ENCODE measurements around the gene SHROOM4.

The SHROOM4 gene, protein sequence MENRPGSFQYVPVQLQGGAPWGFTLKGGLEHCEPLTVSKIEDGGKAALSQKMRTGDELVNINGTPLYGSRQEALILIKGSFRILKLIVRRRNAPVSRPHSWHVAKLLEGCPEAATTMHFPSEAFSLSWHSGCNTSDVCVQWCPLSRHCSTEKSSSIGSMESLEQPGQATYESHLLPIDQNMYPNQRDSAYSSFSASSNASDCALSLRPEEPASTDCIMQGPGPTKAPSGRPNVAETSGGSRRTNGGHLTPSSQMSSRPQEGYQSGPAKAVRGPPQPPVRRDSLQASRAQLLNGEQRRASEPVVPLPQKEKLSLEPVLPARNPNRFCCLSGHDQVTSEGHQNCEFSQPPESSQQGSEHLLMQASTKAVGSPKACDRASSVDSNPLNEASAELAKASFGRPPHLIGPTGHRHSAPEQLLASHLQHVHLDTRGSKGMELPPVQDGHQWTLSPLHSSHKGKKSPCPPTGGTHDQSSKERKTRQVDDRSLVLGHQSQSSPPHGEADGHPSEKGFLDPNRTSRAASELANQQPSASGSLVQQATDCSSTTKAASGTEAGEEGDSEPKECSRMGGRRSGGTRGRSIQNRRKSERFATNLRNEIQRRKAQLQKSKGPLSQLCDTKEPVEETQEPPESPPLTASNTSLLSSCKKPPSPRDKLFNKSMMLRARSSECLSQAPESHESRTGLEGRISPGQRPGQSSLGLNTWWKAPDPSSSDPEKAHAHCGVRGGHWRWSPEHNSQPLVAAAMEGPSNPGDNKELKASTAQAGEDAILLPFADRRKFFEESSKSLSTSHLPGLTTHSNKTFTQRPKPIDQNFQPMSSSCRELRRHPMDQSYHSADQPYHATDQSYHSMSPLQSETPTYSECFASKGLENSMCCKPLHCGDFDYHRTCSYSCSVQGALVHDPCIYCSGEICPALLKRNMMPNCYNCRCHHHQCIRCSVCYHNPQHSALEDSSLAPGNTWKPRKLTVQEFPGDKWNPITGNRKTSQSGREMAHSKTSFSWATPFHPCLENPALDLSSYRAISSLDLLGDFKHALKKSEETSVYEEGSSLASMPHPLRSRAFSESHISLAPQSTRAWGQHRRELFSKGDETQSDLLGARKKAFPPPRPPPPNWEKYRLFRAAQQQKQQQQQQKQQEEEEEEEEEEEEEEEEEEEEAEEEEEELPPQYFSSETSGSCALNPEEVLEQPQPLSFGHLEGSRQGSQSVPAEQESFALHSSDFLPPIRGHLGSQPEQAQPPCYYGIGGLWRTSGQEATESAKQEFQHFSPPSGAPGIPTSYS (N-terminal part only)

DNA sequence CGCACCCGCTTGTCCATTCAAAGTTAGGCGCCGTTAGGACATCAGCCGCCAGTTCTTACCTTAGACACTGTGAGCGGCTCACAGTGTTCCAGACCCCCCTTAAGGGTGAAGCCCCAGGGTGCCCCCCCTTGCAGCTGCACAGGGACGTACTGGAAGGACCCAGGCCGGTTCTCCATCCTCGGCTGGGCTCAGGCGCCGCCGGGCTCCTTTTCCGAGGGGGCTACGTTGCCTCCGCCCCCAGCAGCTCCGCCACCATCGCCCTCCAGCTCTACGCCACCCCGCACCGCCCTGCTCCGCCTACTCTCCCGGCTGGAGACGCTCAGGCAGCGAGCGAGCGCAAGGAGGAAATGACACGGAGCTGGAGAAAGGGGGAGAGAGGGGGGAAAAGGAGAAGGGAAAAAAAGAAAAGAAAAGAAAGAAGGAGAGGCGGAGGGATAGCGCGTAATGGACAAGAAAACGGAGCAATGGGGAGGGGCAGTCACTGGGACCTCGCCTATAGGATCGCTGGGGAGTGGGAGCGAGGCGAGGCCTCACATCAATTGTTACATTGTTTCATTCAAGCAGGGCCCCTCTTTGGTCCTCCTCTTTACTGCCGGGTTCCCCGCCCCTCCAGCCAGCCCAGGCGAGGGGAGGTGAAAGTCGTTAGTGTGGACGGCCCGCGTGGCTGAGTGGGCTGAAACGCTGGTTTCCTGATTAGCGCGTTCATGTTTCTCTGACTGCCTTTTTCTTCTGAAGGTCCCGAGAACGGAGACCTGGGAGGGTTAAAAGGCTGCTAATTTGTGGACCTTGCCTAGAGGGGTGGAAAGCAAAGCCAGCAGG lies at the start of gene SHROOM4:
Gene SHROOM4 (minus strand): TSS at position 352 of the 819 bp plus-strand sequence. CDS start 176 bp downstream, at position 176.
- DNase-seq: no peak

DNA sequence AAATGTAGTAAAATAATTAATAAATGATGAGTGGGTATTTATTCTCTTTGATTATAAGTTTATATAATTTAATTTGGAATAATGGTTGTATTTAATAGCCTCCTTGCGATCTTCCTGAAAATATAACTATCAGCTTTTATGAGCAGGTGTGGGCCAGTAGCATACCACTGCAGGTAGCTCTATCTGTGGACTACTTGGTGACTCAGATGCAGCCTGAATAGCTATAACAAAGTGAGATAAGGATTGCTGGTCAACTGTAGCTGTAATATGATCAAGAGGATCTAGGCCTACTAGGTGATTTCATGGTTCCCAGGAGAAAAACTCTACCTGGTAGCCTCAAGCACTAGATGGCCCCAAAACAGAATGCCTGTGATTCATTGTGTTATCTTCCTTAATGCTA lies 49.5 kb upstream of the SHROOM4 start:
- no peak for DNase-seq

DNA sequence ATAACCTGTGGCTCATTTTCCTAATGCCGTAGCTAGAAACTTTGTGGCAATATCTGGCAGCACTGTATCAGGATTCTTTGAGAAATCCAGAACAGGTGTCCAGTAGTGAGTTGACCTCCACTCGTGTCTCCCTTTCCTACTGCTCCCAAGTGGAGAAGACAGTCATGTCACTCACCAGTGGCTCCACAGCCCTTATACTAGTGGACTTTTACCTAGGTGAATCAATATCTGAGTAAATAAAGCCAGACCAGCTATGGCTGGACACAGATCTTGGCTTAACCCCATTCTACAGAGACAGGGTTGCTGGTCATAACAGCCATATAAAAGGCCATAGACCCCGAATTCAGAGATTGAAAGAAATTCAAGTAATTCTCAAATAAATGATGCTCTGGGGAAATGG lies 46.5 kb upstream of the SHROOM4 start:
- DNase-seq: no peak

DNA sequence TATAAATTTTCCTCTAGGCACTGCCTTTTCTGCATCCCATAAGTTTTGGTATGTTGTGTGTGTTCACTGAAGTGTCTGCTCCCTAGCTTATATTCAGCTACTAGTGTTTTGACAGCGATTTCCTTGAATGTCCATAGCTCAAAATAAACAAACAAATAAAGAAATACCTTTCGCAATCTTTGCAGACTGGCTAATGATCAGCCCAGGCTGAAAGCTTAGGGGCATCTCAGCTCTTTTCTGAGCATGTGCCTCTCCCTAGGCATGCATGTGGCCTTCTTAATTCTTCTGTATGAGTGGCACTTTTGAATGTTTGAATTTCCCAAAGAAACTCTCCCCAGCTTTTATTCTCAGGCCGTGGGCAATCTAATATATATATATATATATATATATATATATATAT lies 44.6 kb upstream of the SHROOM4 start:
- DNase-seq: no peak

DNA sequence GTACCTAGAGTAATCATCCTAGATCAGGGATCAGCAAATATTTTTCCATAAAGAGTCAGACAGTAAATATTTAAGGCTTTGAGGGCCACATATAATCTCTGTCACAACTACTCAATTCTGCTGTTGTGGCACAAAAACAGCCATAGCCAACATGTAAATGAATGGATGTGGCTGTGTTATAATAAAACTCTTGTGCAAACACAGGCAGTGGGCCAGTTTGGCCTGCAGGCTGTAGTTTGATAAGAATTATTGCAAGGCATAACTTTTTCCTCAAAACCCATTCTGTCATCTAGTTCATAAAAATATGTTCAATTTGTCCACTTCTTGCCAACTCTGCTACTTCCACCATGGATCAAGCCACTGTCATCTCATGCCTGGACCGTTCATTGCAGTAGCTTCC lies 39.4 kb upstream of the SHROOM4 start:
- no peak for DNase-seq

DNA sequence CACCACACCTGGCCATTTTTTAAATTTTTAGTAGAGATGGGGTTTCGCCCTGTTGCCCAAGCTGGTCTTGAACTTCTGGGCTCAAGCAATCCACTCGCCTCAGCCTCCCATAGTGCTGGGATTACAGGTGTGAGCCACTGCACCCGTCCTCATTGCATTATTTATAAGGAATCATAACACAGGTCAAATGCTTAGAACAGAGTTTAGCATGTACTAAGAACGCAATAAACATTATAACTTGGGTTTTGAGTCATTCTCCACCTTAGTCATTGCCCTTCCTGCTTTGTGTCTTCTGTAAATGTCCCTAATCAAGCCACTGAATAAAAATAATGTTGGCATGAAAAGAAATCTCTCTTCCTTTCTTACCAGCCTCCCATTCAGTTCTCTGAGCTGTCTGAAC lies 38.5 kb upstream of the SHROOM4 start:
- DNase-seq: no peak

DNA sequence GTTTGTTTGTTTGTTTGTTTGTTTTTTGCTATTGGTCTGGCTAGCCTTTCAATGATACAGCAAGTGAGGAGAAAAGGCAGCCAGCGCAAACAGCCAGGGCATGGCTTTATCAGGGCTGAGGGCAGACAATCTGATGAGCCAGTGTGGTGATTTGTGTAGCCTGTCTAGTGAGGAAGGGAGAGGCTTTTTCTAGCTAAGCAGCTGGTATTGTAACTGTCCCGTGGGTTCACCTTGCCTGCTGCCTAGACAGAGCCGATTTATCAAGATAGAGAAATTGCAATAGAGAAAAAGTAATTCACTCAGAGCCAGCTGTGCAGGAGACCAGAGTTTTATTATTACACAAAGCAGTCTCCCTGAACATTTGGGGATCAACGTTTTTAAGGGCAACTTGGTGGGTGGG lies 28.2 kb upstream of the SHROOM4 start:
- DNase-seq: no peak

DNA sequence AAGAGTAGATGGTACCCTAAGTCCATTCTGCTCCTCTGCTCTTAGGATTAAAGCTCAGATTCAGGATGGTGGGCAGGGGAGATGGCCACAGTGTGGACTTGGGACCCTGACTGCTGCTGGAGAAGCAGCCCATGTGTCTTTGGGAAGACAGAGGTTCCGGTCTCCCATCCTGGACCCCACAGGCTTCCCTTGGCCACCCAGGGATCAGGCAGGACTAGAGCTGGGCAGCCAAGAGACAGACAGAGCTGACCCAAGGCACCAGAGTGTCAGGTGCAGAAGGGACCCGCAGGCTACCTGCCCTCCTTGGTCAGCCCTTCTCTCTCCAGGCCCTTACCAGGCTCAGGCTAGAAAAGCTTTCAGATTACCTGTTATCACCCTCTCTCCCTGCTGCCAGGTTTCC lies 25.7 kb upstream of the SHROOM4 start:
- no peak for DNase-seq

DNA sequence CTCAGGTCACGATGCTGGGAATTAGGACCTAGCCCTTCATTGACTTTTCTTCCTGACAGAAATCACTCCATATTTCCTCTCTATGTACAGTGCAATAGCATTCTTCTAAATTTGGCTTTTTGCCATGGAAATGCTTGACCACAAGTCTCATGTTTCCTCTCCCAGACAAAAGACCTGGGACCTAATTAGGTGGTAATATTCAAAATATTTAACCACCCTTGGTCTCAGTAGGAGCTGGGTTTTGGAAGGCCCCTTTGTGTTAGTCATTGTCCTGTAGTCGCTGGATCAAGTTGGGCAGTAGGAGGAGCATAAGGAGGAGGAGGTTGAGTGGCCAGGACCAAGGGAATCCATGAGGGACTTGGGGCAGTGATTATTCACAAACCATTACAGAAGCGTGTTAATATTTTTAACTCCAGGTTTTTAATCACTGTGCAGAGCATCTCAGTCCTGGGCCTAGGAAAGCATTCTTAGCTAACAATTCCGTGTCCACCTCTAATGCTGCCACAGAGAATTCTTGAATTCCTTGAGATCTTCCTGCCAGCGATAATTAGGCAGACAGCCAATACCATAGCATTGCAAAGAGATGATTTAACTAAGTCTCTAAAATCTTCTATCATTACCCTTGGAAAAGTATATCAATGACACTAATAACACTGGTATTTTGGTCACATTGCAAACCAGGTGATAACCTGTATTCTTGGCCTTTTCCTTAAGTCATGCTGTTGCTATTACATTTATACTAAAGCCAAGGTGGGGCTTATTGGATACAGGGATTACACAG lies 25.0 kb upstream of the SHROOM4 start:
- no peak for DNase-seq

DNA sequence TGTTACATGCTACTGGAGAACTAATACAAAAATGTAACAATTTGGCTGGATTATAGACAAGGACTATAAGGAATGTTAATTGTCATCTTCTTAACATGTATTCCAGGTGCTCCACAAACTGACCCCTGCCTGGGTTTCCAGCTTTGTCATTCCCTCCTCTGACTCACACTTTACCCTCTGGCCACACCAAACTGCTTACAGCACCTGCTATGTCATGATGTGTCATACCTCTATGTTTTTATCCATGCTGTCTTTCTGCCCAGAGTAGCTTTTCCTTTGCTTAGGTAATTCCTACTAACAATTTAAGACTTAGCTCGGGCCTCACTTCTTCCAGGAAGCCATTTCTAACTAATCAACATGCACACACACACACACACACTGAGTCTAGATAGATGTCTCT lies 14.0 kb upstream of the SHROOM4 start:
- DNase-seq: no peak

DNA sequence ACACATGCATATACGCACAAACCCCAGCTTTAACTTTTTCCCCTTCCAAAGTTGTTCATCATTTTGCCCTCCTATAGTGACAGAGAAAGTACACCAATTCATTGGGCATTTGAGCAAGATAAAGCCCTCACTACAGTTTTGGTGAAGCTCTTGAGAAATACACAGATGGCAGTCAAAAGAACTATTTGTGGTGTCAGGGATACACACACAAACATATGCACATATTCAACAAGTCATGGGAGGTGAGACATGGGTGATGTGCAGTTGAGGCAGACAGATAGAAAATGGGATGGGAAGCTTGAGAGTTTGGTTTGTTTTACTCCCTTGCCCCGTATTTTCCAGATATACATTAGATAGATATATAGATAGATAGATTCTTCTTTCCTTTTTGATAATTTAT lies 11.8 kb upstream of the SHROOM4 start:
- DNase-seq: no peak

DNA sequence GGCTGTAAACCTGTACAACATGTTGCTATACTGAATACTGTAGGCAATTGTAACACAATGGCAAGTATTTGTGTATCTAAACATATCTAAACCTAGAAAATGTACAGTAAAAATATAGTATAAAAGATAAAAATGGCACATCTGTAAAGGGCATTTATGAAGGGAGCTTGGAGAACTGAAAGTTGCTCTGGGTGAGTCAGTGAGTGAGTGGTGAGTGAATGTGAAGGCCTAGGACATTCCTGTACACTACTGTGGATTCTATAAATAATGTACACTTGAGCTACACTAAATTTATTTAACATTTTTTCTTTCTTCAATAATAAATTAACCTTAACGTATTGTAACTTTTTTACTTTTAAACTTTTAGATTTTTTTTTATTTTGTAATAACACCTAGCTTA lies 5.0 kb upstream of the SHROOM4 start:
- no peak for DNase-seq

DNA sequence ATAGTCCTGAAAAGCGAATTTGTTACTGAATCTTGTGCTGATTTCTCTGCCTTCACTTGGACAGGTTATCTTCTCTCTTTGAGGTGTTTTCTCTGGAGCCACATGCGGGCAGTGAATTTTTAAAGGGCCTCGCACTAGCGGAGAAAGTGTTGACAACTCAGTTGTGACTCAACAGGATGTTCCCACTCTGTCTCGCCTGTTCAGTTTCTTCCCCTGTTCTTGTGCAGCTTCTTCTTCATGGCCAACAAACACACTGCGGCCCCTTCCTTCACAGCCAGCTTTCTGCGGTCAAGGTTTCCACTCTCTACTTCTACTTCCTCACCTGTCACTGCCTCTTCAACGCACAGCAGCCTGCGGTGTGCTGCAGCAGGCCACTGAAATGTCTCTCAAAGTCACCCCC lies 1.1 kb upstream of the SHROOM4 start:
- DNase-seq: no peak

DNA sequence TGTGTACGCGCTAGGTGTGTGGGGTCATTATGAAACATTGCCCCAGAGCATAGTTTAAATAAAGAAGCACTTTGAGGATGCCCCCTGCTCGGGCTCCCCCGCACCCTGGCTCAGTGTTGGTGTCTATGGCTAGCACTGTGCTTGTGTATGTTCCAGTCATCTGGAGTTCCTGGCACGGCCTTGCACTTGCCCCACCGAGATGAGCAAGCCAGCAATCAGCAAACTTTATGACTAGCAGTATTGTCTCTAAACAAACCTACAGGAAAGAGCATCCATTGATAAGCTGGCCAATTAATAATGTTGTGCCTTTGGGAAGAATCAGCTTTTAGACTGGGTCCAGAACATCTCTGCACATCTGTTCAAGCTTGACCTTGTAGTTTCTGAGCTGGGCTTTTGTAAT lies 707 bp upstream of the SHROOM4 start:
- DNase-seq: no peak

DNA sequence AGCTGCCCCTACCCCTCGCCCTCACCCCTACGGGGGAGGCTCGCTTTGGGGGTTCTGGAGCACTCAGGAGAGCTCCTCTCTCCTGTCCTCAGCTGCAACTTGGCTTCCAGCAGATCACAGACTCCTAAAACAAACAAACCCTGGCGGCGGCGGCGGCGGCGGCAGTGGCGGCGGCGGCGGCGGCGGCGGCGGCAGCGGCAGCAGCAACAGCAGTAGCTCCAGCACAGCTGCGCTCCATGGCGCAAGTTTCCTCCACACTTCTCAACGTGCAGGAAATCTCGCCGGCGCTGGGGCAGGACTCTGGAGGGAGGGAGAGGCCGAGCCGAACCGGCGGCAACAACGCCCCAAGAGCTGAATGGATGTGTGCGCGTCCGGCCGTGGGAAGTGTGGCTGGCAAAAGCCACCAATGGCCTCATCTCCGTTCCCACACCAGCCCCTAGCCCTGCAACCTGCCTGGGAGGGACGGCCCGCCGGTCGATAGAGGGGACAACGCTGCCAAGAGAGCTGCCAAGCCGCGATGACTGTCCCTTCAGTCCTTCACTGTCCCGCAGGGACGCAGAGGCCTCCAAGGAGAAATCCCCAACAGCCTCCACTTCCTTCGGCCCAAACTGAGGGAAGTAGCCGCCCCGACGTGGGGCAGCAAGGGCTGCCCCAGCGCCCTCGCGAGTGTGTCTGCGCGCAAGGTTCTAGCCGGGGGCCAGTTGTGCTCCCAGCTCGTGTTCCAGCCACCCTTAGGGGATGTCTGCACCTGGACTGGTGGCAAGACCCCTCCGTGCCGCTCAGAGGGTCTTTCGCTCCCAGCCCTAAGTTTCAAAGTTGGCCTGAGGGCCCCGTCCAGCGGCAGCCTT lies 775 bp downstream of the SHROOM4 start:
- DNase-seq: peak; percentile 45

DNA sequence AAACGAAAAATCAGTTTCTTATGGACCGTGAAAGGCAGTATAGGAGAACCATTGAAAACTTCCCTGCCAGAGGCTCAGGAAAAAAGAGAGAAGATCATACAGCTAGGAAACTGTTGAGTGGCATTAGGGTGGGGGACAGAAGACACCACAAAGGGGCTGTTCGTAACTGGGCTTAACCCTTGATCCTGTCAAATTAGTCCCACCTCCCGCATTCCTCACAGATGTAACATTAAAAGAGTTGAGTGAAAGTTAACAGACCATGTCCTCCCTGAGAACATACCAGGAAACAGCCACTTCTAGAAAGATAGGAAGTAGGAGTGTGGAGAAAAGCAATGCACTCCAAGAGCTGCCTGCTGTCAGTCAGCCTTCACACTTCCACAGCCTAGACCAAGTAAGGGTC lies 8.7 kb downstream of the SHROOM4 start:
- DNase-seq: no peak

DNA sequence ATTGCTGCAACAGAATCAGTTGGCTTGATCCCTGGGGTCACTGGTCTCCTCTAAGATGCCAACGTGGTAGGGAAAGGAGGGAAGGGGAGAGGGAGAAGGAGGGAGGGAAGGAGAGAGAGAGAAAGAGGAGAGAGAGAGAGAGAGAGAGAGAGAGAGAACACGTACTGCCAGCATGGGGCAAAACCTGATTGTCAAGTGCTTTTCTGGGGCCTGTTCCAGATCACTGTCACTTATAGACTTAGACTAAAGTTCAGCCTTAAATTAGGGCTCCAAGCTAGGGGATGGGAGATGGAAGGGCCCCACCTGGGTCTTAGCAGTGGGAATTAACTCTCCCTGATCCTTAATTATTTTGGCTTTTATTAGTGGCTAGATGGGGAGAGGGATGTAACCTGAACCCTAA lies 12.9 kb downstream of the SHROOM4 start:
- no peak for DNase-seq

DNA sequence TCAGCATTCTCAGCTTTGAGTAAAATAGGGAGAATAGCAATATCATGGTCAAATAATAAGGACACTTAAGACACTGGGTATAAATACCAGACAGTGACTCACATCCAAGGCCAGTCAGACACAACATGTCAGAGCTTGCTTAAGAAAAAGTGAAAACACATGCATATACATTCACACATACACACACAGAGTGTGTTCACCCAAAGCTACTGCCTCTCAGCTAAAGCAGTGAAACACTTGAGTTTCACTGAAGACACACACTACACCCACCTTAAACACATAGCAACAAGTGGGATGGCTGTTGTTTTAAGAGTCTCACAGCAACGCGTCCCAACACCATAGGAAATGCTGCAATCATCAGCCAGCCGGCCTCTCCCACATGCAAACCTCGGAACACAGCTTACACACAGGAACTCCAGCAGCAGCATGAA lies 14.4 kb downstream of the SHROOM4 start:
- no peak for DNase-seq

DNA sequence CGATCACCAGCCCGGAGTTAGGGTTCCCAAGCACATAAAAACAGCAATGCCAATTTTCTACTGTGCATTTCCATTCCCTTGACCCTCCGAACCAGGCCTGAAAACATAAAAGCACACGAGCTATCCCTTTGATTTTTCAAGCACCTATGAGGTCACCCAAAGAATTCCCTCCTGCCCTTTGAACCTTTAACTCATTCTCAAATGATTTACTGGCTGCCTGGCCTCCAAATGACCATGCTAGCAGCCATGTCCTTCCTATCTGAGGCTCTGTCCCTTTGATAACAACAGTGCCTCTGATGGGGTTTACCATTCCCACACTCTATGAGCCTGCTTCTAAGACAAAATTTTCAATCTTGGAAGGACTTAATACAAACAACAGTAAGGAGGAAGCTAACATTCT lies 15.2 kb downstream of the SHROOM4 start:
- no peak for DNase-seq

DNA sequence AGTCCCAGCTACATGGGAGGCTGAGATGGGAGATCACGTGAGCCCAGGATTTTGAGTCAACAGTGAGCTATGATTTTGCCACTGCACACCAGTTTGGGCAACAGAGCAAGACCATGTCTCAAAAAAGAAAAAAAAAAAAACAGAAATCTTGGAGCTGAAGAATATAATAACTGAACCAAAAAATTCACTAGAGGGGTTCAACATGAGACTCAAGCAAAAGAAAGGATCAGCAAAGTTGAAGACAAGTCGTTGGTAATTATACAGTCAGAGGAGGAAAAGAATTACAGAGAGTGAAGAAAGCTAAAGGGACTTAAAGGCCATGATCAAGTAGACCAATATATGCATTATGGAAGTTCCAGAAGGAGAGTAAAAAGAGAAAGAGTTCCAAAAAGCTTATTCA lies 26.9 kb downstream of the SHROOM4 start:
- no peak for DNase-seq

DNA sequence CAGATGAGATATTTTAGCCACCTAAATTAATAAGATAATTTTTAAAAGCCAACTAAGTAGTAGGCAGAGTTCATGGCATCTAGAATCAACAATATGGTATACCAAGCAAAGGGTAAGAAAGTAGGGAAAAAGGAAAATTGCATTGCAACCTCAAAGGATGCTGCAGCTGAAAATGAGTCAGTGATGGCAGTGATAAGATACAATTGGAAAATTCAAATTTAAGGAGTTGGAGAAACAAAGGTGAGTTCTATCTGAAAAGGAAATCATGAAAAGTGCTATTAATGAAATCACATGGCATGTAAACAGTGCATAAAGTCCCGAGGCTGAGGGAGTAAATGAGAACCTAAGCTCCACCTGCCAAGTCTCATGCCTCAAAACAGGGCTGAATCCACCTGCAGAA lies 33.9 kb downstream of the SHROOM4 start:
- DNase-seq: no peak

Data from activated CD8-positive, alpha-beta memory T cell treated with anti-CD3 and anti-CD28 coated beads, Interleukin-2, amount 50 U/mL, for 48 hours (primary cell).